CD4-positive, alpha-beta memory T cell (primary cell): Measurements from ENCODE around the gene COBL. TPM values are rescaled to one million over a fixed set of nuclear protein-coding genes. Genes with fewer than 3 reads are reported as not detected.
"Not testable (repeated sequence)": the region's sequence is repeated elsewhere in the genome, so short reads cannot be mapped to it uniquely, and the experiment has no call there.

Experiments used
- CTCF ChIA-PET: fragments of 350-600 bp; sonication (Branson Sonifier 250); formaldehyde crosslinking; loops from one replicate; lab custom pipeline; 2021; ENCODE audit warnings: inconsistent platforms; ENCODE audit not compliant: partially characterized antibody; lab: Charles Lee
- POLR2A ChIA-PET: fragments of 350-600 bp; sonication (Branson Sonifier 250); formaldehyde crosslinking; loops from one replicate; lab custom pipeline; 2021; ENCODE audit not compliant: partially characterized antibody; lab: Charles Lee
- DNase-seq, 5 donors: peaks; one replicate each; pipeline versions ENCODE4 v3.0.0 to v3.0.0-alpha.2; 2020 to 2022; ENCODE audit warnings: mixed read lengths in 1 of 5
- H3K27ac ChIP-seq: one replicate; pipeline ENCODE4 v1.7.0; 2013; ENCODE audit warnings: low read depth, low read length
- H3K27me3 ChIP-seq: 2 replicates; pipeline ENCODE4 v1.7.0; 2013; ENCODE audit warnings: mild to moderate bottlenecking, low read length, moderate library complexity; ENCODE audit not compliant: insufficient read depth
- H3K36me3 ChIP-seq: 2 replicates; pipeline ENCODE4 v1.7.0; 2013; ENCODE audit warnings: mild to moderate bottlenecking, low read length, moderate library complexity; ENCODE audit not compliant: insufficient read depth
- H3K4me1 ChIP-seq: 2 replicates; pipeline ENCODE4 v1.7.0; 2013; ENCODE audit warnings: mild to moderate bottlenecking, low read length, moderate library complexity; ENCODE audit not compliant: insufficient read depth
- H3K4me3 ChIP-seq, 2 donors: one replicate each; pipeline ENCODE4 v1.7.0; 2013; ENCODE audit warnings: low read length in 2 of 2, mild to moderate bottlenecking in 1 of 2
- H3K9me3 ChIP-seq, 2 donors: one replicate each; pipeline ENCODE4 v1.7.0; 2013; ENCODE audit warnings: low read length in 2 of 2, control low read depth in 1 of 2; ENCODE audit not compliant: control insufficient read depth in 1 of 2
- H3K27ac Mint-ChIP-seq, 7 donors: one replicate each; pipeline ENCODE4 v1.8.0; 2020 to 2021; ENCODE audit warnings: mixed read lengths in 7 of 7, mild to moderate bottlenecking in 6 of 7, inconsistent platforms in 3 of 7, moderate library complexity in 3 of 7
- H3K27me3 Mint-ChIP-seq, 2 donors: one replicate each; pipeline ENCODE4 v1.8.0; 2020 to 2021; ENCODE audit warnings: mixed read lengths in 2 of 2
- H3K36me3 Mint-ChIP-seq, 2 donors: one replicate each; pipeline ENCODE4 v1.8.0; 2020 to 2021; ENCODE audit warnings: mixed read lengths in 2 of 2, inconsistent platforms in 1 of 2, mild to moderate bottlenecking in 1 of 2
- H3K4me1 Mint-ChIP-seq, 4 donors: one replicate each; pipeline ENCODE4 v1.8.0; 2020 to 2021; ENCODE audit warnings: mixed read lengths in 4 of 4, mild to moderate bottlenecking in 1 of 4
- H3K4me3 Mint-ChIP-seq, 8 donors: one replicate each; pipeline ENCODE4 v1.8.0; 2020 to 2021; ENCODE audit warnings: mixed read lengths in 8 of 8, mild to moderate bottlenecking in 7 of 8, moderate library complexity in 6 of 8, inconsistent platforms in 3 of 8
- H3K9me3 Mint-ChIP-seq, 8 donors: one replicate each; pipeline ENCODE4 v1.8.0; 2020 to 2021; ENCODE audit warnings: mixed read lengths in 8 of 8, mild to moderate bottlenecking in 5 of 8, inconsistent platforms in 3 of 8, moderate library complexity in 1 of 8
- intact Hi-C: fragments of 100-400 bp; cut with micrococcal nuclease; formaldehyde crosslinking; loops from one replicate; pipeline ENCODE4 v1.15.1; 2023
- polyA plus RNA-seq, 2 donors: library from polyadenylated mRNA; unstranded; fragments of 300-500 nt; fragmentation: Illumina TruSeq; gene quantifications; one replicate each; pipeline ENCODE4 v1.2.3, GENCODE V29; 2021
- total RNA-seq, 2 experiments: library from RNA; stranded (reverse); gene quantifications; one replicate each; pipeline ENCODE4 v1.2.3, GENCODE V29; 2021

COBL gene
- total and polyA plus RNA-seq, 4 experiments from 2014 or later: not detected

GRCh38 chr7:51208125-51208524 lies 108.5 kb downstream of the COBL start:
- H3K36me3 ChIP-seq, H3K4me3 ChIP-seq, H3K27ac ChIP-seq, CTCF ChIA-PET, H3K36me3 Mint-ChIP-seq, intact Hi-C loops, H3K9me3 ChIP-seq, H3K4me1 Mint-ChIP-seq, H3K4me3 Mint-ChIP-seq, POLR2A ChIA-PET, H3K4me1 ChIP-seq, H3K27ac Mint-ChIP-seq, DNase-seq, H3K27me3 ChIP-seq, H3K27me3 Mint-ChIP-seq: not testable (repeated sequence)
- peaks cover 0 to 20% (median 5%) of the 10 kb centered on the region in 8 donors for H3K9me3 Mint-ChIP-seq

DNA sequence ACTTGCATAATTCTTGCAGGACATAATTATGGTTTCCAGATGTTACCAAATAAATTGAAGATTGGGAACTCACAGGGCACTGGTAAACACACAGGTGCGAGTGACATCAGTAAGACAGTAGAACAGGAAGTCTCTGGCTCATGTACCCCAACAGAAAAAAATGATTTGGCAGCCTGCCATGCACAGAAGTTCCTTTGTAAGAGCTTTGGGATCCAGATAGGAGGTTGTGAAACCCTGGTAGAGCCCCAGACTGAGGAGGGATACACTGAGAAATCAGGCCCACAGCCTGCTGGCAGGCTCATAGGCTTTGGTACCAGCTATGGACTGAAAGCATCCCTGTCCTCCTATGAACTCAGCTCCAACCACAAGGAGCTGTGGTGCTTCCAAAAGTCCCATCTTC lies 118.0 kb downstream of the COBL start:
- intact Hi-C loops: no loop called here
- DNase-seq: no peak
- H3K27ac Mint-ChIP-seq: no peak overlapping the region
- H3K36me3 Mint-ChIP-seq: no peaks in the 10 kb centered on the region
- peaks cover 18 to 34% of the 10 kb centered on the region in 2 donors for H3K27me3 Mint-ChIP-seq
- H3K4me3 Mint-ChIP-seq: no peak overlapping the region
- Histone ChIP-seq H3K4me1 (no peaks in the 10 kb centered on the region), H3K9me3 (no peaks in the 10 kb centered on the region), H3K36me3 (no peaks in the 10 kb centered on the region), H3K4me3 (no peak overlapping the region), H3K27me3 (no peaks in the 10 kb centered on the region), H3K27ac (no peak overlapping the region)
- no peaks in the 10 kb centered on the region for H3K4me1 Mint-ChIP-seq
- CTCF ChIA-PET: interaction anchor here (1.6 kb wide), 1 partner anchor 38 kb away, joined by 7 read pairs; no protein-coding TSS in a partner anchor
- POLR2A ChIA-PET: no interaction called here
- peaks cover 0 to 30% (median 10%) of the 10 kb centered on the region in 8 donors for H3K9me3 Mint-ChIP-seq

DNA sequence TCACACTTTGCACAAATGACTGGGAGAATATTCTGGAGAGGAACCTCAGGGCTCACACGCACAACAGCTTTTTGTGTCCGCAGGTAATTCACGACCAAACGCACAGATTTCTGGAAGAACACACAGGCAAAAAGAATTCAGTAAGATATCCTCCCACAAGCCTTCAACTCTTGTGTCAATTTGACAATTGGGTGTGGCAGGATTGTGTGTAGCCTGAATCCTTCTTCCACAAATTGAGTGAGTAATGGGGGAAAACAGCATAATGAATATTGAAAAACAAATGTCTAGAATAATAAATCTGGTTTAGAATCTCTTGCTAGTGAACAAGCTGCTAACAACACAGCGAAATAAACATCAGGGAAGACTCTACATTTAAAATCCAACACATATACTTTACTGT lies 125.6 kb downstream of the COBL start:
- Histone ChIP-seq H3K4me3 (no peak overlapping the region), H3K4me1 (no peaks in the 10 kb centered on the region), H3K27me3 (no peaks in the 10 kb centered on the region), H3K36me3 (no peaks in the 10 kb centered on the region), H3K9me3 (no peaks in the 10 kb centered on the region), H3K27ac (no peak overlapping the region)
- H3K36me3 Mint-ChIP-seq: no peaks in the 10 kb centered on the region
- POLR2A ChIA-PET: no interaction called here
- H3K9me3 Mint-ChIP-seq: no peaks in the 10 kb centered on the region
- H3K27me3 Mint-ChIP-seq: peaks cover 1 to 3% of the 10 kb centered on the region in 2 donors
- intact Hi-C loops: no loop called here
- peak overlapping the region in 1 of 8 donors; percentile 12 for H3K4me3 Mint-ChIP-seq
- no peaks in the 10 kb centered on the region for H3K4me1 Mint-ChIP-seq
- CTCF ChIA-PET: interaction anchor here (1.0 to 1.4 kb wide), 3 partner anchors 28 to 30 kb away, joined by 3 to 5 read pairs (median 4); no protein-coding TSS in a partner anchor
- DNase-seq: no peak
- no peak overlapping the region for H3K27ac Mint-ChIP-seq

DNA sequence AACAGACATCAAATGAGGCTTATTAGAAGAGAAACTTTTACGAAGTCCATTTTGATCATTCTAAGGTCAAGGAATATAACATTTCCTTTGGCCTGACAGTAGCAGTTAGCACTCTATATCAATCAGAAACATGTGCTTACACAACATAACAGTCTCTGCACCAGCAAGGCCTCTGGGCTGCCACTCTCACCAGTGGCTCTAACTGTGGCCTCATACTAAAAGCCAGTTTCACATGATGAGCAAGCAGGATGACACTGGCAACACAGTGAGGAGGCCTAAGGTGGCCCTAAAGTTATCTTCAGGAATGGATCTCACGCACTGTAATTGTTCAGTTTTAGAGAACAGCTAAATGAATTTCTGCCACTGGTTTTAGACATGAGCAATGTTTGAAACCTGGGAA lies 126.8 kb downstream of the COBL start:
- no peak overlapping the region for H3K4me3 ChIP-seq
- no peaks in the 10 kb centered on the region for H3K36me3 ChIP-seq
- intact Hi-C loops: no loop called here
- H3K9me3 ChIP-seq: no peaks in the 10 kb centered on the region
- no peak for DNase-seq
- no peaks in the 10 kb centered on the region for H3K27me3 Mint-ChIP-seq
- no peaks in the 10 kb centered on the region for H3K4me1 ChIP-seq
- H3K36me3 Mint-ChIP-seq: no peaks in the 10 kb centered on the region
- H3K4me3 Mint-ChIP-seq: no peak overlapping the region
- H3K27ac Mint-ChIP-seq: no peak overlapping the region
- POLR2A ChIA-PET: no interaction called here
- no peaks in the 10 kb centered on the region for H3K4me1 Mint-ChIP-seq
- H3K27me3 ChIP-seq: no peaks in the 10 kb centered on the region
- H3K27ac ChIP-seq: no peak overlapping the region
- H3K9me3 Mint-ChIP-seq: no peaks in the 10 kb centered on the region
- CTCF ChIA-PET: interaction anchor here (1.1 to 1.4 kb wide), 2 partner anchors 28 to 29 kb away, joined by 4 to 5 read pairs; no protein-coding TSS in a partner anchor

- Mint-ChIP-seq H3K36me3 (no peaks in the 10 kb centered on the region), H3K4me1 (no peaks in the 10 kb centered on the region), H3K27ac (no peak overlapping the region), H3K27me3 (no peaks in the 10 kb centered on the region), H3K4me3 (no peak overlapping the region), H3K9me3 (no peaks in the 10 kb centered on the region)
- Histone ChIP-seq H3K27me3 (no peaks in the 10 kb centered on the region), H3K4me1 (no peaks in the 10 kb centered on the region), H3K4me3 (no peak overlapping the region), H3K36me3 (no peaks in the 10 kb centered on the region), H3K9me3 (no peaks in the 10 kb centered on the region), H3K27ac (no peak overlapping the region)
- POLR2A ChIA-PET: no interaction called here
- CTCF ChIA-PET: no interaction called here
- no peak for DNase-seq
- intact Hi-C loops: no loop called here
These were observed 127.6 kb downstream of the COBL start for GRCh38 chr7:51188987-51189386.

DNA sequence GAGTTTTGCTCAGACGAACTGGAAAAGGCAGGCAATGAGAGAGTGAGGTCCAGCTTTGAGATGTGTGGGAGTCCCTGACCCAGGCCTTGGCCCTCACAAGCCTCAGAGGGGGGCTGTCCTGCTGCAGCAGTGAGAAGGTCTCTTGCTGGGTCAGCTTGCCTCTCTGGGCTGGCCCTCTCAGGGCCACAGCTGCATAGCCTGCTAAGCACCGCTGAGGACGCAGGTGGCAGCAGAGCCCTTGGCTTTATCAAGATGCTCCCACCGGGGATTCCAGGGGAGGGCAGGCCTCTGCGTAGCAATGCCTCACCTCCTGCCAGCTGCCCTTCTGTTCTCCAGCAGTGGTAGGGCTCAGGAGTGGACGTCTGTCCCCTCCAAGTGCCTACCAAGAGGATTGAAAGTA lies 128.7 kb downstream of the COBL start:
- no peaks in the 10 kb centered on the region for H3K27me3 ChIP-seq
- no peak for DNase-seq
- intact Hi-C loops: no loop called here
- no peak overlapping the region for H3K4me3 Mint-ChIP-seq
- no peaks in the 10 kb centered on the region for H3K4me1 ChIP-seq
- CTCF ChIA-PET: no interaction called here
- H3K4me1 Mint-ChIP-seq: no peaks in the 10 kb centered on the region
- POLR2A ChIA-PET: no interaction called here
- no peak overlapping the region for H3K27ac Mint-ChIP-seq
- H3K27me3 Mint-ChIP-seq: peaks cover 0 to 2% of the 10 kb centered on the region in 2 donors
- H3K36me3 Mint-ChIP-seq: no peaks in the 10 kb centered on the region
- no peak overlapping the region for H3K27ac ChIP-seq
- H3K4me3 ChIP-seq: no peak overlapping the region
- H3K9me3 ChIP-seq: no peaks in the 10 kb centered on the region
- no peaks in the 10 kb centered on the region for H3K36me3 ChIP-seq
- H3K9me3 Mint-ChIP-seq: no peaks in the 10 kb centered on the region

DNA sequence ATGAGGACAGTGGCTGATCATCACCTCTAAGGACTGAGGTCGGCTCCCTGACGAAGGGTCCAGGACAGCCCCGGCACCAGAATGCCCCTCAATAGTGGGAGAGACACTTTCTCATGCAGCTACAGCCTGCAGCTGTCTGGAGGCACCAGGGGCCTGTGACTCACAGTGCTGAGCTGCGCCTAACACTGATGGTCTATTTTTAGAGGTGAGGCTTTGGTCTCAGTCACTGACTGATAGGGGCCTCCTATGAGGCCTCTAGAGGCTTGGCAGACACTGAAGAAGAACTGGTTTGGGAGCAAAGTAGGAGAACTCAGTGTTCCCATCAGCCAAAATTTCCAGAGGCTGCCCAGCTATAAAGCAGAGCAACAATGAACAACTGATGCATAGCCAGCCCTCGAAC lies 130.1 kb downstream of the COBL start:
- H3K27me3 Mint-ChIP-seq: peaks cover 0 to 4% of the 10 kb centered on the region in 2 donors
- H3K4me3 Mint-ChIP-seq: no peak overlapping the region
- Histone ChIP-seq H3K27me3 (no peaks in the 10 kb centered on the region), H3K4me3 (no peak overlapping the region), H3K9me3 (no peaks in the 10 kb centered on the region), H3K27ac (no peak overlapping the region), H3K4me1 (no peaks in the 10 kb centered on the region), H3K36me3 (no peaks in the 10 kb centered on the region)
- H3K4me1 Mint-ChIP-seq: no peaks in the 10 kb centered on the region
- DNase-seq: no peak
- H3K27ac Mint-ChIP-seq: no peak overlapping the region
- ChIA-PET POLR2A (interaction anchor here (0.6 kb wide), 1 partner anchor 411 kb away, joined by 3 read pairs; no protein-coding TSS in a partner anchor), CTCF (interaction anchor here (1.4 kb wide), 1 partner anchor 24 kb away, joined by 5 read pairs; no protein-coding TSS in a partner anchor)
- H3K9me3 Mint-ChIP-seq: no peaks in the 10 kb centered on the region
- no peaks in the 10 kb centered on the region for H3K36me3 Mint-ChIP-seq
- intact Hi-C loops: no loop called here
